Prostate gland (tissue), 2 donors: ENCODE measurements around the gene MT3. TPM values are rescaled to one million over a fixed set of nuclear protein-coding genes. Genes with fewer than 3 reads are reported as not detected.

Source experiments
- DNase-seq: peaks from one replicate; pipeline ENCODE4 v3.0.0-alpha.2; 2019; ENCODE audit warnings: low spot score
- H3K27ac ChIP-seq, 2 donors: fragments of 200-600 bp; sonication (generic); 2 replicates each; pipeline ENCODE4 v1.5.1; 2017 to 2019
- H3K27me3 ChIP-seq: fragments of 200-600 bp; sonication (generic); replicated peaks from 2 replicates; pipeline ENCODE4 v1.5.1; 2019; ENCODE audit not compliant: insufficient read depth
- H3K36me3 ChIP-seq, 2 donors: fragments of 200-600 bp; sonication (generic); 1 replicate in 1 of 2; 2 replicates in 1 of 2; pipeline versions ENCODE4 v1.5.1 to v1.8.1; 2017 to 2019
- H3K4me1 ChIP-seq: fragments of 200-600 bp; sonication (generic); replicated peaks from 2 replicates; pipeline ENCODE4 v1.5.1; 2019
- H3K4me3 ChIP-seq, 2 donors: fragments of 200-600 bp; sonication (generic); 2 replicates each; pipeline ENCODE4 v1.5.1; 2017 to 2019
- H3K9me3 ChIP-seq: fragments of 200-600 bp; sonication (generic); 2 replicates; pipeline ENCODE4 v1.5.1; 2017
- CTCF ChIP-seq, 4 experiments: fragments of 200-600 bp in 2 of 4; fragments of 450-650 bp in 2 of 4; sonication (generic) in 2 of 4; IDR thresholded peaks; 1 replicate in 3 of 4; 2 replicates in 1 of 4; pipeline ENCODE4 v1.5.1; 2016 to 2019; ENCODE audit warnings: antibody characterized with exemption in 4 of 4, mild to moderate bottlenecking in 2 of 4, moderate library complexity in 2 of 4
- POLR2A ChIP-seq: fragments of 450-650 bp; IDR thresholded peaks from one replicate; pipeline ENCODE4 v1.6.1; 2016; ENCODE audit warnings: antibody characterized with exemption, mild to moderate bottlenecking
- POLR2AphosphoS5 ChIP-seq: sonication (generic); formaldehyde crosslinking; IDR thresholded peaks from one replicate; pipeline ENCODE4 v1.6.1; 2017; ENCODE audit warnings: antibody characterized with exemption
- WGBS: methylation state at CpG from one replicate; pipeline ENCODE4 v1.1.5; 2018; 5-methylcytosine and 5-hydroxymethylcytosine counted together
- intact Hi-C: fragments of 100-400 bp; cut with DNase I; formaldehyde crosslinking; loops from one replicate; pipeline ENCODE4 v1.14.2; 2022
- total RNA-seq, 2 donors: library from RNA; depleted of rRNA; stranded (reverse); fragments of >200 nt; gene quantifications; one replicate each; pipeline ENCODE4 v1.1.0, GENCODE V29; 2016

The MT3 gene
- total RNA-seq, 2 donors from 2014 or later = 1.6 TPM; not detected in 1

- no peak for DNase-seq
- H3K27ac ChIP-seq = no peak overlapping the region
- peaks cover 4% of the 10 kb centered on the region for H3K27me3 ChIP-seq
- TF ChIP-seq POLR2A (no peak), CTCF (IDR thresholded peaks at IDR 0.05) (no peak), POLR2AphosphoS5 (no peak)
- H3K4me1 ChIP-seq = no peaks in the 10 kb centered on the region
- WGBS = 17% methylated on average over 39 of the region's 40 CpGs
- no peaks in the 10 kb centered on the region for H3K36me3 ChIP-seq
- no peaks in the 10 kb centered on the region for H3K9me3 ChIP-seq
- intact Hi-C loops = no loop called here
- H3K4me3 ChIP-seq = peak overlapping the region in 1 of 2 donors; percentile 4
Observed at GRCh38 chr16:56635441-56635967, 46.2 kb downstream of the MT3 start.

DNA sequence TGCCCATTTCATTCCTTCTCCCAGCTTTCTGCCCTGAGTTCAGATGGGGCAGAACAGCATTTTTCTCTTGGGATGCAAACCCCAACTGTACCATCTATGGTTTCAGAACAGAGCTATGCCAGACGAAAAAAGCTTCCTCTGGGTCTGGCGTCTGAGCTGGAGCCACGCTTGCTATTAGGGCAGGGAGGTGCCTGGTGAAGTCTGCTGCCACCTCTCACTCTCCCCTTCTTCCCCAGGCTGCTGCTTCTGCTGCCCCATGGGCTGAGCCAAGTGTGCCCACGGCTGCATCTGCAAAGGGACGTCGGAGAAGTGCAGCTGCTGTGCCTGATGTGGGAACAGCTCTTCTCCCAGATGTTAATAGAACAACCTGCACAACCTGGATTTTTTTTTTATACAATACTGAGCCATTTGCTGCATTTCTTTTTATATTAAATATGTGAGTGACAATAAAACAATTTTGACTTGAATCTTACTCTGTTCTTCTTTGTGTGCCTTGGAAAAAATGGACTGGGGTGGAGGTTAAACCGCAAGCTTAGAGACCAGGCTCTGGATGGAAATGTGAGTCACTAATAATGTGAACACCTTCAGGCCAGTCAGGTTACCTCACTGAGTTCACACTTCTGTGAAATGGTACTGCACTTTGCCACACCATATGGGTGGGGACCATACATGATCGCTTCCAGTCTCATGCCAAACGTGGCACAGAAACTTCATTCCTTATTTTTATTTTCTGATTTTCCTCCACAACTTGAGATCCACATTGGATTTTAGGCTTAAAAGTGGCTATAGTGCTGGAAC lies 47.5 kb downstream of the MT3 start:
- DNase-seq = no peak
- no peaks in the 10 kb centered on the region for H3K9me3 ChIP-seq
- no peaks in the 10 kb centered on the region for H3K36me3 ChIP-seq
- no peak overlapping the region for H3K4me3 ChIP-seq
- WGBS = 74% methylated on average over 9 of the region's 9 CpGs
- H3K27me3 ChIP-seq = peaks cover 4% of the 10 kb centered on the region
- intact Hi-C loops = no loop called here
- TF ChIP-seq CTCF (IDR thresholded peaks at IDR 0.05) (no peak), POLR2A (no peak), POLR2AphosphoS5 (no peak)
- H3K27ac ChIP-seq = no peak overlapping the region
- H3K4me1 ChIP-seq = no peaks in the 10 kb centered on the region

DNA sequence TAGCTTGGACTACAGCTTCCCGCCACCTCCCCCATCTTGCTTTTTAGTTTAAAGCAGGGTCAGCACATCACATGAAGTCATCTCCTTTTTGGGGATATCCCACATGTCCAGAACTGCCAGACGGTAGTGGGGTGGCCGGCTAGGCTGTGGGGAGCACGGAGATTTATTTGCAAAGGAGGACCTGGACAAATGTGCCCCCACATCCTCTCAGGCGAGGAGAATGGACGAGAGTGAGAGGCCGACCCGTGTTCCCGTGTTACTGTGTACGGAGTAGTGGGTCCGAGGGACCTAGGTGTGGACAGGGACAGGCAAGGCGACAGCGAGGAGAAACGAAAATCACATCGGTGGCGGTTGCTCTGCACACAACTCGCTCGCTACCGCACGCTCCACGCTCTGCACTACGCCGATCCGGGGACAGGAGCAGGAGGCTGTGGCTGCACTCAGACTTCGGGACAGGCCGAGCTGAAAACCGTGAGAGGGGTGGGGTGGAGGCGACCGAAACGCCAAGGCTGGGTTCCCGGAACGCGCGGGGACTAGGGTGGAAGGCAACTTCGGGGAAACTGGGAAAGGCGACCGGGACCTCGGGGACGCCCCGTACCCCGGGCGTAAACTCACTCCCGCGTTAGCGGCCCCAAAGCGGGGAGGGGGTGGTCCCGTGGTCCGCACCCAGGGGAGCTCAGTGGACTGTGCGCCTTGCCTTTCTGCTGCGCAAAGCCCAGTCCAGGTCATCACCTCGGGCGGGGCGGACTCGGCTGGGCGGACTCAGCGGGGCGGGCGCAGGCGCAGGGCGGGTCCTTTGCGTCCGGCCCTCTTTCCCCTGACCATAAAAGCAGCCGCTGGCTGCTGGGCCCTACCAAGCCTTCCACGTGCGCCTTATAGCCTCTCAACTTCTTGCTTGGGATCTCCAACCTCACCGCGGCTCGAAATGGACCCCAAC lies 48.8 kb downstream of the MT3 start, which contains the start of gene MT1A:
Gene MT1A (plus strand): TSS at position 853 of the 937 bp plus-strand sequence. CDS start 73 bp downstream, at position 926.
- H3K27ac ChIP-seq = no peak within 1 kb of the TSS
- H3K4me3 ChIP-seq = peak within 1 kb of the TSS; percentile 12 to 30
- peak; percentile 25 for TF ChIP-seq POLR2AphosphoS5
- TF ChIP-seq CTCF (IDR thresholded peaks at IDR 0.05) = no peak
- peak; percentile 28 for TF ChIP-seq POLR2A
- WGBS = 15% methylated on average over 68 of the region's 68 CpGs
- no peaks in the 10 kb centered on the region for H3K36me3 ChIP-seq
- no peaks in the 10 kb centered on the region for H3K9me3 ChIP-seq
- no peaks in the 10 kb centered on the region for H3K4me1 ChIP-seq
- DNase-seq = peak; percentile 30
- peaks cover 4% of the 10 kb centered on the region for H3K27me3 ChIP-seq
- intact Hi-C loops = no loop called here

DNA sequence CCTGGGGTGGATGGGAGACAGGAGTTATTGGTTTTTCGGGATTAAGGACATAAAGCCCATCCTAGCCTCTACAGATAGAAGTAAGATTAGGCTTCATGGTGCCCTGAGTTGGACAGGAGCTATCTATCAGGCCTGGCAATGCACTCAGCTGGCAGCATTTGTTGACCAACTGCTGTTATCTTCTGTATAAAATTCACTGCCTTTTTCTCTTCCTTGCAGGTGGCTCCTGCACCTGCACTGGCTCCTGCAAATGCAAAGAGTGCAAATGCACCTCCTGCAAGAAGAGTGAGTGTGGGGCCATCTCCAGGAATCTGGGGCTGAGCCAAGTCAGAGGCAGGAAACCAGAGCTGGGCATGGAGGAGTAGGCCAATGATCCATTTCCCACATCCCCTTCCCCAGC lies 49.7 kb downstream of the MT3 start:
- Histone ChIP-seq H3K27me3 (peaks cover 4% of the 10 kb centered on the region), H3K4me1 (peaks cover 4% of the 10 kb centered on the region)
- intact Hi-C loops = no loop called here

More for the DNA sequence above, 49.7 kb downstream of the MT3 start:
- Histone ChIP-seq H3K9me3 (no peaks in the 10 kb centered on the region), H3K36me3 (no peaks in the 10 kb centered on the region), H3K27ac (no peak overlapping the region), H3K4me3 (no peak overlapping the region)
- no peak for DNase-seq
- TF ChIP-seq CTCF (IDR thresholded peaks at IDR 0.05) = no peak
- TF ChIP-seq POLR2AphosphoS5 = no peak
- no peak for TF ChIP-seq POLR2A
- WGBS = 71% methylated on average over 1 of the region's 1 CpG
